ENCODE results near the gene AATK. TPM values are rescaled to one million over a fixed set of nuclear protein-coding genes. Genes with fewer than 3 reads are reported as not detected.

The AATK gene
- total and polyA plus RNA-seq, 2 of the 13 experiments (the other 11 are each of a cell fraction or from before 2014, with no cell fraction given): 2.9 to 8.4 TPM

- TF ChIP-seq CEBPZ (IDR thresholded peaks at IDR 0.05; ENCODE audit: low read length): no peak
- peak; percentile 55; the same call in 1 of the 2 replicates for TF ChIP-seq ZNF24 (IDR thresholded peaks at IDR 0.05)
- peak; percentile 73 for TF ChIP-seq ZNF572 (CRISPR knock-in tag; IDR thresholded peaks at IDR 0.05)
- no peak for TF ChIP-seq ZFP36L1 (CRISPR knock-in tag; IDR thresholded peaks at IDR 0.05)
- TF ChIP-seq, protein P1, sequence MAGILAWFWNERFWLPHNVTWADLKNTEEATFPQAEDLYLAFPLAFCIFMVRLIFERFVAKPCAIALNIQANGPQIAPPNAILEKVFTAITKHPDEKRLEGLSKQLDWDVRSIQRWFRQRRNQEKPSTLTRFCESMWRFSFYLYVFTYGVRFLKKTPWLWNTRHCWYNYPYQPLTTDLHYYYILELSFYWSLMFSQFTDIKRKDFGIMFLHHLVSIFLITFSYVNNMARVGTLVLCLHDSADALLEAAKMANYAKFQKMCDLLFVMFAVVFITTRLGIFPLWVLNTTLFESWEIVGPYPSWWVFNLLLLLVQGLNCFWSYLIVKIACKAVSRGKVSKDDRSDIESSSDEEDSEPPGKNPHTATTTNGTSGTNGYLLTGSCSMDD (CRISPR knock-in tag; IDR thresholded peaks at IDR 0.05): 0 out of 2 replicates have a peak, but pooled peaks have one; percentile 6
- TF ChIP-seq GFI1 (CRISPR knock-in tag; IDR thresholded peaks at IDR 0.05; ENCODE audit: borderline replicate concordance): no peak
- TF ChIP-seq CREM (IDR thresholded peaks at IDR 0.05): no peak; the same call in 1 of the 2 replicates
- 0 out of 2 replicates have a peak, but pooled peaks have one; percentile 19 for TF ChIP-seq CREM (CRISPR knock-in tag; IDR thresholded peaks at IDR 0.05)
- peak; percentile 92 for TF ChIP-seq MED1 (CRISPR knock-in tag; IDR thresholded peaks at IDR 0.05)
- TF ChIP-seq, protein P2, sequence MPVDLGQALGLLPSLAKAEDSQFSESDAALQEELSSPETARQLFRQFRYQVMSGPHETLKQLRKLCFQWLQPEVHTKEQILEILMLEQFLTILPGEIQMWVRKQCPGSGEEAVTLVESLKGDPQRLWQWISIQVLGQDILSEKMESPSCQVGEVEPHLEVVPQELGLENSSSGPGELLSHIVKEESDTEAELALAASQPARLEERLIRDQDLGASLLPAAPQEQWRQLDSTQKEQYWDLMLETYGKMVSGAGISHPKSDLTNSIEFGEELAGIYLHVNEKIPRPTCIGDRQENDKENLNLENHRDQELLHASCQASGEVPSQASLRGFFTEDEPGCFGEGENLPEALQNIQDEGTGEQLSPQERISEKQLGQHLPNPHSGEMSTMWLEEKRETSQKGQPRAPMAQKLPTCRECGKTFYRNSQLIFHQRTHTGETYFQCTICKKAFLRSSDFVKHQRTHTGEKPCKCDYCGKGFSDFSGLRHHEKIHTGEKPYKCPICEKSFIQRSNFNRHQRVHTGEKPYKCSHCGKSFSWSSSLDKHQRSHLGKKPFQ (CRISPR knock-in tag; IDR thresholded peaks at IDR 0.05; ENCODE audit: insufficient replicate concordance): peak; percentile 67
- peak; percentile 60; the same call in 1 of the 2 replicates for TF ChIP-seq PHF20 (CRISPR knock-in tag; IDR thresholded peaks at IDR 0.05)
- TF ChIP-seq ZNF136 (CRISPR knock-in tag; IDR thresholded peaks at IDR 0.05; ENCODE audit: low read depth): peak; percentile 99
- TF ChIP-seq RFXANK (CRISPR knock-in tag; IDR thresholded peaks at IDR 0.05): peak; percentile 86; the same call in 1 of the 2 replicates
- TF ChIP-seq HES4 (CRISPR knock-in tag; IDR thresholded peaks at IDR 0.05; ENCODE audit: borderline replicate concordance): no peak; the same call in 1 of the 2 replicates
- TF ChIP-seq ZNF747 (CRISPR knock-in tag; IDR thresholded peaks at IDR 0.05; ENCODE audit: borderline replicate concordance): peak; percentile 89; the same call in 1 of the 2 replicates
- no peak for TF ChIP-seq ZBTB44 (CRISPR knock-in tag; IDR thresholded peaks at IDR 0.05)
- TF ChIP-seq HOMEZ (CRISPR knock-in tag; IDR thresholded peaks at IDR 0.05; ENCODE audit: low read depth): peak; percentile 87
- peak; percentile 97 for TF ChIP-seq ZSCAN9 (CRISPR knock-in tag; IDR thresholded peaks at IDR 0.05; ENCODE audit: borderline replicate concordance)
- TF ChIP-seq FIP1L1 (IDR thresholded peaks at IDR 0.05; ENCODE audit: borderline replicate concordance, insufficient read depth, low read depth, low read length): peak; percentile 44; the same call in 1 of the 2 replicates
Observed at GRCh38 chr17:81101614-81102306, 64.3 kb downstream of the AATK start (continued).

All from HepG2 (cell line).